ENCODE data around the gene COMT. TPM values are rescaled to one million over a fixed set of nuclear protein-coding genes. Genes with fewer than 3 reads are reported as not detected.
A peak's percentile ranks its signal among the peaks of the same experiment; 100 is the strongest.
"Not testable (repeated sequence)": the region's sequence is repeated elsewhere in the genome, so short reads cannot be mapped to it uniquely, and the experiment has no call there.

The COMT gene
- total RNA-seq, 1 experiment from 2014 or later = 142 TPM

- DNase-seq (ENCODE audit: low spot score) = no peak
- in situ Hi-C loops (cut with HindIII; ENCODE audit: low sequenced_read_pairs) = no loop called here
Measured at GRCh38 chr22:19921544-19922081, 20.0 kb upstream of the COMT start.

- in situ Hi-C loops (cut with HindIII; ENCODE audit: low sequenced_read_pairs) = no loop called here
- DNase-seq (ENCODE audit: low spot score) = no peak
Measured at GRCh38 chr22:19923914-19924513, 17.6 kb upstream of the COMT start.

GRCh38 chr22:19926028-19926427 is 15.5 kb upstream of the COMT start:
- in situ Hi-C loops (cut with HindIII; ENCODE audit: low sequenced_read_pairs); DNase-seq (ENCODE audit: low spot score): not testable (repeated sequence)

GRCh38 chr22:19927696-19928095 is 13.9 kb upstream of the COMT start:
- DNase-seq (ENCODE audit: low spot score) = no peak
- in situ Hi-C loops (cut with HindIII; ENCODE audit: low sequenced_read_pairs) = no loop called here

- no peak for DNase-seq (ENCODE audit: low spot score)
- in situ Hi-C loops (cut with HindIII; ENCODE audit: low sequenced_read_pairs) = no loop called here
Measured at GRCh38 chr22:19928207-19928606, 13.4 kb upstream of the COMT start.

- in situ Hi-C loops (cut with HindIII; ENCODE audit: low sequenced_read_pairs) = no loop called here
- DNase-seq (ENCODE audit: low spot score) = peak; percentile 90
Measured at GRCh38 chr22:19929586-19930550, 11.7 kb upstream of the COMT start.

GRCh38 chr22:19930551-19931486 is 10.8 kb upstream of the COMT start:
- DNase-seq (ENCODE audit: low spot score) = no peak
- in situ Hi-C loops (cut with HindIII; ENCODE audit: low sequenced_read_pairs) = no loop called here

- in situ Hi-C loops (cut with HindIII; ENCODE audit: low sequenced_read_pairs) = no loop called here
- no peak for DNase-seq (ENCODE audit: low spot score)
Measured at GRCh38 chr22:19931514-19931913, 10.1 kb upstream of the COMT start.

GRCh38 chr22:19932367-19933206 is 9.0 kb upstream of the COMT start:
- in situ Hi-C loops (cut with HindIII; ENCODE audit: low sequenced_read_pairs) = no loop called here
- DNase-seq (ENCODE audit: low spot score) = peak; percentile 60

GRCh38 chr22:19933341-19934241 is 8.0 kb upstream of the COMT start:
- in situ Hi-C loops (cut with HindIII; ENCODE audit: low sequenced_read_pairs) = no loop called here
- no peak for DNase-seq (ENCODE audit: low spot score)

GRCh38 chr22:19935123-19935718 is 6.4 kb upstream of the COMT start:
- DNase-seq (ENCODE audit: low spot score); in situ Hi-C loops (cut with HindIII; ENCODE audit: low sequenced_read_pairs): not testable (repeated sequence)

GRCh38 chr22:19936513-19936912 is 5.1 kb upstream of the COMT start:
- in situ Hi-C loops (cut with HindIII; ENCODE audit: low sequenced_read_pairs) = no loop called here
- no peak for DNase-seq (ENCODE audit: low spot score)

GRCh38 chr22:19937616-19938473 is 3.7 kb upstream of the COMT start:
- DNase-seq (ENCODE audit: low spot score) = no peak
- in situ Hi-C loops (cut with HindIII; ENCODE audit: low sequenced_read_pairs) = no loop called here

- in situ Hi-C loops (cut with HindIII; ENCODE audit: low sequenced_read_pairs) = no loop called here
- peak; percentile 51 for DNase-seq (ENCODE audit: low spot score)
Measured at GRCh38 chr22:19940536-19941364, 822 bp upstream of the COMT start.
